OCI-LY1 (cell line): Measurements from ENCODE around the gene FAF1.

Source experiments
- EZH2 ChIP-seq: fragments of 200-600 bp; sonication (generic), shearing (Covaris generic); IDR thresholded peaks from 2 replicates; pipeline ENCODE4 v1.8.0; 2017; ENCODE audit warnings: borderline replicate concordance, mixed run types, mild to moderate bottlenecking, antibody characterized with exemption, low read length, moderate library complexity, mixed read lengths
- TF ChIP-seq, protein P1 (sequence below): fragments of 200-600 bp; sonication (generic), shearing (Covaris generic); IDR thresholded peaks from 2 replicates; pipeline ENCODE4 v1.5.1; 2017; ENCODE audit warnings: mild to moderate bottlenecking, antibody characterized with exemption, low read length, moderate library complexity, mixed read lengths

GRCh38 chr1:51009381-51009780 lies 49.3 kb upstream of the FAF1 start:
- TF ChIP-seq, protein P1, sequence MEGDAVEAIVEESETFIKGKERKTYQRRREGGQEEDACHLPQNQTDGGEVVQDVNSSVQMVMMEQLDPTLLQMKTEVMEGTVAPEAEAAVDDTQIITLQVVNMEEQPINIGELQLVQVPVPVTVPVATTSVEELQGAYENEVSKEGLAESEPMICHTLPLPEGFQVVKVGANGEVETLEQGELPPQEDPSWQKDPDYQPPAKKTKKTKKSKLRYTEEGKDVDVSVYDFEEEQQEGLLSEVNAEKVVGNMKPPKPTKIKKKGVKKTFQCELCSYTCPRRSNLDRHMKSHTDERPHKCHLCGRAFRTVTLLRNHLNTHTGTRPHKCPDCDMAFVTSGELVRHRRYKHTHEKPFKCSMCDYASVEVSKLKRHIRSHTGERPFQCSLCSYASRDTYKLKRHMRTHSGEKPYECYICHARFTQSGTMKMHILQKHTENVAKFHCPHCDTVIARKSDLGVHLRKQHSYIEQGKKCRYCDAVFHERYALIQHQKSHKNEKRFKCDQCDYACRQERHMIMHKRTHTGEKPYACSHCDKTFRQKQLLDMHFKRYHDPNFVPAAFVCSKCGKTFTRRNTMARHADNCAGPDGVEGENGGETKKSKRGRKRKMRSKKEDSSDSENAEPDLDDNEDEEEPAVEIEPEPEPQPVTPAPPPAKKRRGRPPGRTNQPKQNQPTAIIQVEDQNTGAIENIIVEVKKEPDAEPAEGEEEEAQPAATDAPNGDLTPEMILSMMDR: no peak
- no peak for TF ChIP-seq EZH2
